CD4-positive, alpha-beta T cell treated with Interleukin-1 beta for 1 hour (primary cell): ENCODE results near the gene UBAC2.
A peak's percentile ranks its signal among the peaks of the same experiment; 100 is the strongest.
"Not testable (repeated sequence)": the region's sequence is repeated elsewhere in the genome, so short reads cannot be mapped to it uniquely, and the experiment has no call there.

Experiments used
- DNase-seq, 2 donors: peaks; one replicate each; pipeline ENCODE4 v3.0.0-alpha.2; 2020 to 2022

Gene UBAC2

GRCh38 chr13:99215184-99215830 lies 14.7 kb downstream of the UBAC2 start:
- peak; percentile 64 to 70 for DNase-seq

- peak in 1 of 2 donors; percentile 26 for DNase-seq
Observed at GRCh38 chr13:99217461-99218110, 16.9 kb downstream of the UBAC2 start.

- no peak for DNase-seq
Observed at GRCh38 chr13:99218126-99218525, 17.5 kb downstream of the UBAC2 start.

GRCh38 chr13:99218545-99218944 lies 17.9 kb downstream of the UBAC2 start:
- DNase-seq: no peak

- DNase-seq: peak; percentile 71 to 79
Observed at GRCh38 chr13:99218969-99219368, 18.3 kb downstream of the UBAC2 start.

GRCh38 chr13:99220199-99220935 lies 19.7 kb downstream of the UBAC2 start:
- DNase-seq: peak in 1 of 2 donors; percentile 53

- DNase-seq: no peak
Observed at GRCh38 chr13:99221567-99222239, 21.0 kb downstream of the UBAC2 start.

GRCh38 chr13:99223587-99223986 lies 22.9 kb downstream of the UBAC2 start:
- DNase-seq: no peak

GRCh38 chr13:99224021-99224420 lies 23.4 kb downstream of the UBAC2 start:
- DNase-seq: no peak

- DNase-seq: no peak
Observed at GRCh38 chr13:99225078-99225477, 24.4 kb downstream of the UBAC2 start.

- no peak for DNase-seq
Observed at GRCh38 chr13:99226513-99226912, 25.9 kb downstream of the UBAC2 start.

- no peak for DNase-seq
Observed at GRCh38 chr13:99227331-99227900, 26.8 kb downstream of the UBAC2 start.

GRCh38 chr13:99227909-99228688 lies 27.4 kb downstream of the UBAC2 start:
- DNase-seq: peak in 1 of 2 donors; percentile 65

- peak in 1 of 2 donors; percentile 36 for DNase-seq
Observed at GRCh38 chr13:99228737-99229691, 28.4 kb downstream of the UBAC2 start.

GRCh38 chr13:99230588-99230987 lies 29.9 kb downstream of the UBAC2 start:
- DNase-seq: not testable (repeated sequence)

- DNase-seq: no peak
Observed at GRCh38 chr13:99230991-99231390, 30.3 kb downstream of the UBAC2 start.

- DNase-seq: peak in 1 of 2 donors; percentile 42
Observed at GRCh38 chr13:99231721-99232120, 31.1 kb downstream of the UBAC2 start.

- DNase-seq: peak; percentile 30 to 55
Observed at GRCh38 chr13:99237981-99238662, 37.5 kb downstream of the UBAC2 start.

- no peak for DNase-seq
Observed at GRCh38 chr13:99246100-99246499, 45.4 kb downstream of the UBAC2 start.

- DNase-seq: not testable (repeated sequence)
Observed at GRCh38 chr13:99249178-99249577, 48.5 kb downstream of the UBAC2 start.
